Dendritic cell treated with granulocyte-macrophage colony-stimulating factor and Interleukin-4, amounts not matched to agents 40 ng/mL and 50 ng/mL, for 4 days (primary cell): ENCODE results near the gene FAAP100.

ENCODE experiments used
- H3K27ac Mint-ChIP-seq: one replicate; pipeline ENCODE4 v1.8.0; 2022; ENCODE audit warnings: mild to moderate bottlenecking, mixed read lengths
- H3K27me3 Mint-ChIP-seq: one replicate; pipeline ENCODE4 v1.8.0; 2022; ENCODE audit warnings: mild to moderate bottlenecking, mixed read lengths
- H3K36me3 Mint-ChIP-seq: one replicate; pipeline ENCODE4 v1.8.0; 2022; ENCODE audit warnings: low read depth, mixed read lengths
- H3K4me1 Mint-ChIP-seq: one replicate; pipeline ENCODE4 v1.8.0; 2022; ENCODE audit warnings: low read depth, mixed read lengths
- H3K4me3 Mint-ChIP-seq: one replicate; pipeline ENCODE4 v1.8.0; 2022; ENCODE audit warnings: mild to moderate bottlenecking, moderate library complexity, mixed read lengths
- H3K9me3 Mint-ChIP-seq: one replicate; pipeline ENCODE4 v1.8.0; 2022; ENCODE audit warnings: mixed read lengths
- intact Hi-C: fragments of 100-400 bp; cut with micrococcal nuclease; formaldehyde crosslinking; loops from one replicate; pipeline ENCODE4 v1.15.0; 2022

The FAAP100 gene

DNA sequence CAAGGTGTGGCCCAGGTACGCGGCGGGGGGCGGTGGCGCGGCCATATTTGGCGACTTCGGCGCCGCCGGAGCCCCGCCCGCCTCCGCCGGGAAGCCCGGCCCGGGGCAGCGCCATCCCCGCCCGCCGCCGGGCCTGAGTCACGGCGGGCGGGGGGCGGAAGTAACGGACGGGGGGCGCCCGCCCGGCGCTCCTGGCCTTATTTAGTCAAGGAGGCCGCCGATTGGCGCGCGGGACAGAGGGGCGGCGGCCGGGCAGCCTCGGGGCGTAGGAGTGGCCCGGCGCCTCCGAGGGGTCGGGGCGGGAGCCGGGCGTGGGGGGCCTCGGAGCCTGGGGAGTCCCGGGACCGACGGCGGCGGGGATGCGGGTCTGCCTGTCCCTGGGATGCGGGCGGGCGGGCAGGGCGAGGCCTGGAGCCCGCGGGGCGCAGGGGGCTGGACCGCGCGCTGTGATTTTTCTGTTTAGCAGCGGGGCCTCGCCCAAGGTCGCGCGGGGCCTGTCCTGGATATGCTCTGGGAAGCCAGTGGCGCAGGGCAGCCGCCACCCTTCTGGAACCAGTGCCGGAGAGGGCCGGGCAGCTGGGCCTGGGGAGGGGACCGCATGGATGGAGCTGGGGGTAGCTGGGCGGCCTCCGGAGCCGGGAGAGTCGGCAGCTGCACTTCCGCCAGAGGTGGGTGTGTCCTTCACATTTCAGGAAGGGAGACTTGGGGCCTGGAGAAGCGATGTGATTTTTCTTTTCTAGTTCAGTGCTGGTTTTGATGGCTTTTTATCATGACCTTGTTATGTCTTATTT lies 37.2 kb downstream of the FAAP100 start:
- Mint-ChIP-seq H3K27me3 (peaks cover 5% of the 10 kb centered on the region), H3K9me3 (no peaks in the 10 kb centered on the region), H3K27ac (peak overlapping the region; percentile 88), H3K4me1 (peaks cover 60% of the 10 kb centered on the region), H3K4me3 (peak overlapping the region; percentile 91), H3K36me3 (peaks cover 39% of the 10 kb centered on the region)
- intact Hi-C loops: loop anchor here (2.0 to 10.0 kb wide), 2 partner anchors 38 to 120 kb away; partner anchors contain the start of genes BAHCC1 and FAAP100

DNA sequence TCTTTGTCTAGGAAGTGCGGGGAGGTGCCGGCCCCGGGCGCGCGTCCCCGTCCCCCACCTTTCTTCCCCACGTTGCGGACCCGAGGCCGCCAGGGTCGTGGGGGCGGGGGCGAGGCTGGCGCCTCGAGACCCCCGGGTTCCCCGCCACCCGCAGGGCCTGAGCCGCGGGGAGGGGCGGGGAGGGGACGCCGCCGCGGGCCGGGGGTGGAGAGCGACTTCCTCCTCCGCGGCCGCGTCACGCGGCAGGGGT lies 37.7 kb downstream of the FAAP100 start:
- peaks cover 44% of the 10 kb centered on the region for H3K36me3 Mint-ChIP-seq
- no peaks in the 10 kb centered on the region for H3K9me3 Mint-ChIP-seq
- intact Hi-C loops: loop anchor here (2.0 to 10.0 kb wide), 2 partner anchors 38 to 120 kb away; partner anchors contain the start of genes BAHCC1 and FAAP100
- H3K4me1 Mint-ChIP-seq: peaks cover 65% of the 10 kb centered on the region
- H3K27me3 Mint-ChIP-seq: no peaks in the 10 kb centered on the region
- H3K4me3 Mint-ChIP-seq: peak overlapping the region; percentile 81
- H3K27ac Mint-ChIP-seq: peak overlapping the region; percentile 88

DNA sequence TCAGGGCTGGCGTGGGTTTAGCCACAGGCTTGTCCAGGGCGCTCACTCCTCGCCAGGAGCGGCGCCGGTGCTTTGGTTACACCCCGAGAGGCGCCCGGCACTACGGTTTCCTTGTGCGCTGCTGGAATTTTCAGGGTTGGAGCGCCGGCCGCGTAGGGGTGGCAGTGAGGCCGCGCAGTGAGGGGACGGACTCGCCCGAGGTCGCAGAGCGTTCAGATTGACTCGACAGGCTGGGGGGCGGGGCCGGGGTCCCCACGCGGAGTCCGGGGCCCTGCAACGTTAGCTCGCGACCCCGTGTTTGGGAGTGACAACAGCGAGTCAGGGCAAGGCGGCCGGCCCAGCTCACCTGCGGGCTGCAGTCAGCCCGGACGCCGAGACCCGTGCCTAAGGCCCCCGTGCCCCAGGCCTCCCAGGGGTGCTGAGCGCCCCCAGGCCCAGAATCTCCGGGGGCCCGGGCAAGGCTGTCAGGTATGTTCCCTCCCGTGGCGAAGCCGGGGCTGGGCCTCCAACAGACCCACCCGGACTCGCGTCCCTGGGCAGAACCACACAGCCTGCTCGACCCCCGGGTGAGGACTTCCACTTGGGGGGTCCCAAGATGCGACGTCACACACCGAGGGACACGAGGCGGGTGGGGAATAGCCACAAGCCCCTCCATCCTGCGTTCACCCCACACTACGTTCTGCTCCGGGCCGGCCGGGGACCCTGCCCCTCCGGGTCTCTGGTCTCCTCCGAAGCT lies 38.2 kb downstream of the FAAP100 start:
- Mint-ChIP-seq H3K27me3 (no peaks in the 10 kb centered on the region), H3K36me3 (peaks cover 49% of the 10 kb centered on the region), H3K4me1 (peaks cover 70% of the 10 kb centered on the region), H3K4me3 (peak overlapping the region; percentile 81), H3K27ac (peak overlapping the region; percentile 88), H3K9me3 (no peaks in the 10 kb centered on the region)
- intact Hi-C loops: loop anchor here (2.0 to 10.0 kb wide), 2 partner anchors 39 to 119 kb away; partner anchors contain the start of genes BAHCC1 and FAAP100

DNA sequence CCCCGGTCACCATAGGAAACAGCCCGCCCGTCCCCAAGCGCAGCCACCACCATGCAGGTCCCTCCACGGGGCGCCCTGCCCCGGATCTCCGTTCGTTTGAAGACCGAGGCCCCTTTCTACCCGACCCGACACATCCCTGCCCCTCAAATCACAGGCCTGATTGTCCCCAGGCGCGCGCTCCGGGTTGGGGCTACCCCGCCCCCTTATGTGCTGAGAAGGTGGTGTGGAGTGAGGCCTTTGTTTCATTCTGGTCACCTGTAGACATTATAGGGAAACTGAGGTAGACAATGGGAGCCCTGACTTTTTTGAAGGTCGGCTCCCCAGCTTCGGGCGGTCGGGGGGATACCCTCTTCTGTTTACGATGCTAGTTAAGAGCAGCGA lies 38.8 kb downstream of the FAAP100 start:
- H3K9me3 Mint-ChIP-seq: no peaks in the 10 kb centered on the region
- H3K27ac Mint-ChIP-seq: peak overlapping the region; percentile 88
- H3K27me3 Mint-ChIP-seq: no peaks in the 10 kb centered on the region
- intact Hi-C loops: loop anchor here (10.0 kb wide), 1 partner anchor 119 kb away; the partner anchor contains the start of gene BAHCC1
- peaks cover 72% of the 10 kb centered on the region for H3K4me1 Mint-ChIP-seq
- peaks cover 54% of the 10 kb centered on the region for H3K36me3 Mint-ChIP-seq
- peak overlapping the region; percentile 81 for H3K4me3 Mint-ChIP-seq

DNA sequence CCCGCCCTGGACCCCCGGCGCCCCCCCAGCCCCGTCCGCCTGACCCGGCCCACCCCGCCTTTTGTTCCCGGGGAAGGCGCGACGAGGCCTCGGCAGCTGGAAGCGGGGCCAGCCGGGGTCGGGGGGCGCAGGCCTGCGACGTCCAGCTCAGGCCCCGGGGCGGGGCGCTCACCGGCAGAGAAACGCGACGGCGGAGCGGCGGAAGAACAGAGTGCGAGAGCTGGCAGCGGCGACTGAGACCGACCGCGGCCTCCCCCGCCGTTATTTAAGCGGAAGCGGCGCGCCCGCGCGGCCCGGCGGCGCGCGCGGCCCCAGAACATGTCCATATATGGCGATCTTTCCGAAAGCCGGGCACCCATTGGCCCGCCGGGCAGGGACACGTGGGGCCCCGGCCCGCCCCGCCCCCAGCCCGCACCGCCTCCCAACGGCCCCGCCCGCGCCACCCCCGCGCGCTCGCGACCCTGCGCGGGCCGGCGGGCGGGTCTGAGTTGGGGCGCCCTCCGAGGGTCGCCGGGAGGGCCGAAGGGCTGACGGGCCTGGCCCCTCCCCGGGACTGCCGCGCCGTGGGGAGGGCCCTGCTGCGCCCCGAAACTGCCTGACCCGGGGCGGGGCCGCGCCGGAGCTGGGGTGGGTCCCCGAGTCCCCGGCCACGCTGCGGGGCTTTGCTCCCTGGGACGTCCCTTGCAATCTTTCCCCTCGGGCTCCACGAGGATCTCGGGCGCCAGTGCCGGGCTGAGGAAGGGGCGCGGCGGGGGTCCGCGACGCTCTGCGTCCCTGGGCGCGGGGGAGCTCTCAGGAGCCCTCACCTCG lies 39.4 kb downstream of the FAAP100 start, which contains the start of gene ACTG1:
ACTG1 (minus strand) TSS at position 238 of the 810 bp plus-strand sequence. CDS start 445 bp downstream, outside the sequence.
- no peaks in the 10 kb centered on the region for H3K27me3 Mint-ChIP-seq
- peaks cover 54% of the 10 kb centered on the region for H3K36me3 Mint-ChIP-seq
- peaks cover 69% of the 10 kb centered on the region for H3K4me1 Mint-ChIP-seq
- no peaks in the 10 kb centered on the region for H3K9me3 Mint-ChIP-seq
- intact Hi-C loops: loop anchor here (10.0 kb wide), 1 partner anchor 118 kb away; the partner anchor contains the start of gene BAHCC1
- peak within 1 kb of the TSS; percentile 99 for H3K4me3 Mint-ChIP-seq
- H3K27ac Mint-ChIP-seq: peak within 1 kb of the TSS; percentile 88

DNA sequence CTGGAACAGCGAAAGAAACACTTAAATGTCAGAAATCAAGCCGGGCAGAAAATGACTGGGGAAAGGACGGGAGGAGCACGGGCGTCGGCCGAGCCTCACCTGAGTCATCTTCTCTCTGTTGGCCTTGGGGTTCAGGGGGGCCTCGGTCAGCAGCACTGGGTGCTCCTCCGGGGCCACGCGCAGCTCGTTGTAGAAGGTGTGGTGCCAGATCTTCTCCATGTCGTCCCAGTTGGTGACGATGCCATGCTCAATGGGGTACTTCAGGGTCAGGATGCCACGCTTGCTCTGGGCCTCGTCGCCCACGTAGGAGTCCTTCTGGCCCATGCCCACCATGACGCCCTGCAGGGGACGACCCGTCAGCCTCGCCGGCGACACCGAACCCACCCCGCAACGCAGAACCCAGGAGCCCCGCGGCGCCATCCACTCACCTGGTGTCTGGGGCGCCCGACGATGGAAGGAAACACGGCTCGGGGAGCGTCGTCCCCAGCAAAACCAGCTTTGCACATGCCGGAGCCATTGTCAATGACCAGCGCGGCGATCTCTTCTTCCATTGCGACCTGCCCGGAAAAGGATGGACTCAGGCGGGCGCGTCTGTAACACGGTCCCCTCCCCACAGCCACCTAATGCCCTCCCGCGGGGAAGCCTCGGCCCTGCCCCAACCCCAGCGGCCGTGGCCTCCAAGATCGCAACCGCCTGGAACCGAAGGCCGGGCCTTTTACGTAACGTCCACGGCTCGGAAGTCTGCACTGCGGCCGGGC lies 40.2 kb downstream of the FAAP100 start:
- H3K36me3 Mint-ChIP-seq: peaks cover 53% of the 10 kb centered on the region
- peak overlapping the region; percentile 88 for H3K27ac Mint-ChIP-seq
- no peaks in the 10 kb centered on the region for H3K9me3 Mint-ChIP-seq
- intact Hi-C loops: loop anchor here (10.0 kb wide), 1 partner anchor 117 kb away; the partner anchor contains the start of gene BAHCC1
- no peaks in the 10 kb centered on the region for H3K27me3 Mint-ChIP-seq
- H3K4me1 Mint-ChIP-seq: peaks cover 61% of the 10 kb centered on the region
- peak overlapping the region; percentile 99 for H3K4me3 Mint-ChIP-seq

DNA sequence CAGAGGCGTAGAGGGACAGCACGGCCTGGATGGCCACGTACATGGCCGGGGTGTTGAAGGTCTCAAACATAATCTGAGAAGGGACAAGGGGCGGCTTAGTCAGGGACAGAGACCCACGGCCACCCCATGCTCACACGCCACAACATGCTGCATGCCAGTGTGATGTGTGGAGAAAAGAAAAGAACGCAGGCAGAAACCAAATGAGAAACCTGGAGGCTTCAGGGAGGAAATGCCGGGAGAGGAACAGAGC lies 40.7 kb downstream of the FAAP100 start:
- Mint-ChIP-seq H3K9me3 (no peaks in the 10 kb centered on the region), H3K4me3 (peak overlapping the region; percentile 99), H3K36me3 (peaks cover 53% of the 10 kb centered on the region), H3K27ac (peak overlapping the region; percentile 88), H3K4me1 (peaks cover 56% of the 10 kb centered on the region), H3K27me3 (no peaks in the 10 kb centered on the region)
- intact Hi-C loops: loop anchor here (10.0 kb wide), 1 partner anchor 117 kb away; the partner anchor contains the start of gene BAHCC1

DNA sequence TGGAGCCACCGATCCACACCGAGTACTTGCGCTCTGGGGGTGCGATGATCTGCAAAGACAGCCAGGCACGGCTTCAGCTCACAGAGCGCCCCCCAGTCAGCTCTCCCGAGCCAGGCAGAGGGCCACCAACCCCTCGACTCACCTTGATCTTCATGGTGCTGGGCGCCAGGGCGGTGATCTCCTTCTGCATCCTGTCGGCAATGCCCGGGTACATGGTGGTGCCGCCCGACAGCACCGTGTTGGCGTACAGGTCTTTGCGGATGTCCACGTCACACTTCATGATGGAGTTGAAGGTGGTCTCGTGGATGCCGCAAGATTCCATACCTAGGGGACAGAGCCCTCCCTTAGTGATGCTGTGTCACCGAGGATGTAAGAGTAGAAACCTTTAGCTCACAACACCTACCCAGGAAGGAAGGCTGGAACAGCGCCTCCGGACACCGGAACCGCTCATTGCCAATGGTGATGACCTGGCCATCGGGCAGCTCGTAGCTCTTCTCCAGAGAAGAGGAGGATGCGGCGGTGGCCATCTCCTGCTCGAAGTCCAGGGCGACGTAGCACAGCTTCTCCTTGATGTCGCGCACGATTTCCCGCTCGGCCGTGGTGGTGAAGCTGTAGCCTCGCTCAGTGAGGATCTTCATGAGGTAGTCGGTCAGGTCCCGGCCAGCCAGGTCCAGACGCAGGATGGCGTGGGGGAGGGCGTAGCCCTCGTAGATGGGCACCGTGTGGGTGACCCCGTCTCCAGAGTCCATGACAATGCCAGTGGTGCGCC lies 41.2 kb downstream of the FAAP100 start:
- peak overlapping the region; percentile 88 for H3K27ac Mint-ChIP-seq
- peak overlapping the region; percentile 99 for H3K4me3 Mint-ChIP-seq
- peaks cover 51% of the 10 kb centered on the region for H3K4me1 Mint-ChIP-seq
- intact Hi-C loops: loop anchor here (10.0 kb wide), 1 partner anchor 116 kb away; the partner anchor contains the start of gene BAHCC1
- H3K36me3 Mint-ChIP-seq: peaks cover 53% of the 10 kb centered on the region
- H3K27me3 Mint-ChIP-seq: no peaks in the 10 kb centered on the region
- no peaks in the 10 kb centered on the region for H3K9me3 Mint-ChIP-seq

DNA sequence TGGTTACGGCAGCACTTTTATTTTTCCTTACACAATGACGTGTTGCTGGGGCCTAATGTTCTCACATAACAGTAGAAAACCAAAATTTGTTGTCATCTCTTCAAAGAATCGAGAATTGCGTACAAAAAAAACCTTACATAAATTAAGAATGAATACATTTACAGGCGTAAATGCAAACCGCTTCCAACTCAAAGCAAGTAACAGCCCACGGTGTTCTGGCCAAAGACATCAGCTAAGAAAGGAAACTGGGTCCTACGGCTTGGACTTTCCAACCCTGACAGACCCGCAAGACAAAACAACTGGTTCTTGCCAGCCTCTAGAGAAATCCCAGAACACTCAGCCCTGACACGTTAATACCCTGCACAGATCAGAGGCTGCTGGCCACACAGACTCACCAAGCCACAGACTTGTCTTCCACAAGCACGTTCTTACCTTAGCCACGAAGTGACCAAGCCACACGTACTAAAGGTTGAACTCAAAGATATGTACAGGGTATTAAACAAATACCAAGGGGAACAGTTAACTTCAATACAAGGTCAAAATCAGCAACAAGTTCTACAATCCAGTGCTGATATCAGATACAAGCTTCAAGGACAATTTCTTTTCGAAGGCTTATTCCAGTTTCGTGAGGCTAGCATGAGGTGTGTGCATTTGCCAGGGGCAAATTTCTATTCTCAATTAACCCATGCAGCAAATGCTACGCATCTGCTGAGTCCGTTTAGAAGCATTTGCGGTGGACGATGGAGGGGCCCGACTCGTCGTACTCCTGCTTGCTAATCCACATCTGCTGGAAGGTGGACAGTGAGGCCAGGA lies 42.0 kb downstream of the FAAP100 start:
- H3K36me3 Mint-ChIP-seq: peaks cover 51% of the 10 kb centered on the region
- intact Hi-C loops: loop anchor here (10.0 kb wide), 1 partner anchor 115 kb away; the partner anchor contains the start of gene BAHCC1

DNA sequence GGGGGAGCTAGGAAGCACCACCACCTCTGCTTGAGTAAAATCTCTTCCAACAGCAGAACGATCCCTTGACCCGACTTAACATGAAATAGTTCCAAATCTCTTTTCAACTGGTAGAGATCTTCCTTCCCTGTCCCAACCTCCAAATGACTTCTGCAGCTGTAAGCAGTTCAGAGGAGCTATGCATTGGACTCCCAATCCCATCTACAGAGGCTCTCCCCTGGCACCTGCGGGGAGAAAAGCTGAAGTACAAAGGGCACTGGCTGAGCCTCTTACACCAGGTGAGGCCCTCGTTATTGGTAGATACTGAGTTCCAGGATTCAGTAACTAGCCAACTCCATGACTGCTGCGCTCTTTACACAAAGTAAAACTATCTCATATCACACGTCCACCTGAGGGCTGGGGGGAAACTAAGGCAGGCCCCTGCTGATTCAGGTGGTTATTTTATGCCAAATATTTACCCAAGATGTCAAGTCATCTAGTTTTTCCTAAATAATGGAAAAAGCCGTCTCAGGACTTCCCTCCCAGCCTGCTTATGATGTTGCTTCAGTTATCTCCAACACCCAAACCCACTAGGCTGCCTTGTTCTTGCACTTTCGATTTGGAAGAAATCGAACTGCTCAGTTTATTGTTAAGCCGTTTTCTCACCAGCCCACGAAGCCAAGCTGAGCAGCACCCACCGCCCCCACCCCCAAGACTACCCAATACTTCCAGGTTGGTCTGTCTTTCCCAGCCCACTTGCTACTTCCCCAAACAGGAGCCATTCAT lies 42.8 kb downstream of the FAAP100 start:
- H3K4me3 Mint-ChIP-seq: peak overlapping the region; percentile 99
- intact Hi-C loops: no loop called here
- H3K4me1 Mint-ChIP-seq: peaks cover 43% of the 10 kb centered on the region
- peaks cover 3% of the 10 kb centered on the region for H3K27me3 Mint-ChIP-seq
- peaks cover 48% of the 10 kb centered on the region for H3K36me3 Mint-ChIP-seq
- H3K9me3 Mint-ChIP-seq: no peaks in the 10 kb centered on the region
- H3K27ac Mint-ChIP-seq: peak overlapping the region; percentile 88

More for the DNA sequence above, 42.0 kb downstream of the FAAP100 start:
- Mint-ChIP-seq H3K27ac (peak overlapping the region; percentile 88), H3K4me3 (peak overlapping the region; percentile 99), H3K27me3 (peaks cover 2% of the 10 kb centered on the region), H3K4me1 (peaks cover 46% of the 10 kb centered on the region), H3K9me3 (no peaks in the 10 kb centered on the region)

DNA sequence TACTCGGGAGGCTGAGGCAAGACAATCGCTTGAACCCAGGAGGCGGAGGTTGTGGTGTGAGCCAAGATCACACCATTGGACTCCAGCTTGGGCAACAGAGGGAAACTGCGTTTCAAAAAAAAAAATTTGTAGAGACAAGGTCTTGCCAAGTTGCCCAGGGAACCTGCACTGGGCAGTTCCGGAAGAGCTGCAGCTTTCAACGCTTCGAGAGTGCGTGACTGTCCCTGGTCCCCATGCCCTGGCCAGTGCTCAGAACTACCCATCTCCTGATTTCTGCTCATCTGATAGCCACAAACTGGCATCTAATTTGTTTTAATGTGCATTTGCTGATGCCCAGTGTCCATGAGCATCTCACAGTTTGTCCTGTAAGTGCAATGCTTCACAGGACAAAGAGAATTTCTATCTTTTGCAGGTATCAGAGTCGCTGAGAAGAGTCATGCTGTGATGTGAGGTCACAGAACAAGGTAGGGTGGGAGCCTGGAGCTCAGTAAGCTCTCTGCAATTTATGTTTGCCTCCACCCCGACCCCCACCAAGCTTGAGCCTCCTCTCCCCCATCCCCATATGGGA lies 43.4 kb downstream of the FAAP100 start:
- Mint-ChIP-seq H3K36me3 (peaks cover 48% of the 10 kb centered on the region), H3K4me3 (peak overlapping the region; percentile 99), H3K4me1 (peaks cover 42% of the 10 kb centered on the region), H3K27me3 (peaks cover 3% of the 10 kb centered on the region), H3K27ac (peak overlapping the region; percentile 88), H3K9me3 (no peaks in the 10 kb centered on the region)
- intact Hi-C loops: no loop called here
